ENCODE measurements around the gene DDX39A. TPM values are rescaled to one million over a fixed set of nuclear protein-coding genes. Genes with fewer than 3 reads are reported as not detected.
"Not testable (repeated sequence)": the region's sequence is repeated elsewhere in the genome, so short reads cannot be mapped to it uniquely, and the experiment has no call there.

DDX39A gene
- total and polyA plus RNA-seq, 2 of the 8 experiments (the other 6 are each of a cell fraction or from before 2014, with no cell fraction given) = 139 TPM

GRCh38 chr19:14374313-14374712, 44.8 kb downstream of the DDX39A start:
- 94% methylated on average over 9 of the region's 9 CpGs; no CpG with 5 or more reads in 1 of the 2 experiments for WGBS, 2 experiments (ENCODE audit: extremely low coverage in 1 of 2, insufficient coverage in 1 of 2, insufficient read length in 1 of 2, insufficient replicate concordance in 2 of 2, low coverage in 1 of 2, low lambda C conversion rate in 2 of 2, missing lambda C conversion rate in 1 of 2)
- H3K27ac ChIP-seq (ENCODE audit: low read depth, low read length); H4K20me1 ChIP-seq (replicated peaks in 1 of 2; ENCODE audit: control insufficient read depth in 1 of 2, insufficient read depth in 2 of 2, low read length in 2 of 2); H2BK5ac ChIP-seq (ENCODE audit: low read depth, low read length); H2AFZ ChIP-seq (ENCODE audit: low read length); H4K8ac ChIP-seq (ENCODE audit: extremely low read depth, insufficient read depth, low read length); DNase-seq (ENCODE audit: low read depth in 1 of 2, low spot score in 2 of 2); H3K56ac ChIP-seq (replicated peaks; ENCODE audit: insufficient read length, low read depth, low read length); H2BK15ac ChIP-seq (ENCODE audit: low read length); H3K9me3 ChIP-seq (ENCODE audit: insufficient read depth in 2 of 2, low read depth in 1 of 2, low read length in 1 of 2); H3K18ac ChIP-seq (ENCODE audit: extremely low read depth, low read length); H3K23me2 ChIP-seq (ENCODE audit: low read depth, low read length); H3K4me2 ChIP-seq (ENCODE audit: insufficient read depth in 1 of 2, low read depth in 2 of 2, low read length in 2 of 2); H3K9ac ChIP-seq (replicated peaks in 1 of 4; ENCODE audit: extremely low read depth in 1 of 4, low read depth in 3 of 4, low read length in 3 of 4); H3K27me3 ChIP-seq (replicated peaks in 1 of 4; ENCODE audit: control insufficient read depth in 3 of 4, extremely low read depth in 1 of 4, insufficient read depth in 3 of 4, low read length in 3 of 4); H3K79me2 ChIP-seq (ENCODE audit: control insufficient read depth in 1 of 2, insufficient read depth in 2 of 2, low read length in 2 of 2); H3K23ac ChIP-seq (ENCODE audit: insufficient read length); H4K91ac ChIP-seq (replicated peaks; ENCODE audit: insufficient read length, low read length); H4K5ac ChIP-seq (ENCODE audit: insufficient read length, low read depth, low read length); H3K4me3 ChIP-seq (ENCODE audit: extremely low read depth in 1 of 4, insufficient read depth in 2 of 4, low read depth in 3 of 4, low read length in 4 of 4); H3K14ac ChIP-seq (ENCODE audit: insufficient read length); FAIRE-seq; H2BK120ac ChIP-seq (replicated peaks; ENCODE audit: low read depth, low read length); H2BK20ac ChIP-seq (ENCODE audit: low read length); H3K36me3 ChIP-seq (ENCODE audit: control insufficient read depth in 2 of 4, insufficient read depth in 4 of 4, low read length in 3 of 4); H3K79me1 ChIP-seq (ENCODE audit: low read depth, low read length); H2AK5ac ChIP-seq (ENCODE audit: low read depth, low read length); H2BK12ac ChIP-seq (ENCODE audit: low read depth, low read length); H3K4ac ChIP-seq (replicated peaks; ENCODE audit: insufficient read length, low read depth, low read length): not testable (repeated sequence)
- ChIA-PET CTCF (ENCODE audit: partially characterized antibody) (interaction anchor here (1.1 kb wide), 3 partner anchors 22 to 58 kb away, joined by 3 read pairs; no protein-coding TSS in a partner anchor), POLR2A (ENCODE audit: partially characterized antibody) (interaction anchor here (0.8 kb wide), 1 partner anchor 11 kb away, joined by 5 read pairs; no protein-coding TSS in a partner anchor)
- peaks cover 0 to 14% (median 4%) of the 10 kb centered on the region in 4 experiments; a peak in 3 of 7 replicates for H3K4me1 ChIP-seq (replicated peaks in 1 of 4; ENCODE audit: control insufficient read depth in 3 of 4, insufficient read depth in 4 of 4, low read length in 3 of 4)

All from H1 (cell line).